Motor neuron (in vitro differentiated cells): ENCODE results near the gene IFT81. TPM values are rescaled to one million over a fixed set of nuclear protein-coding genes. Genes with fewer than 3 reads are reported as not detected.

Experiments
- ATAC-seq, 8 experiments: fragments of 200-7000 bp; cut with Tn5 transposase; replicated peaks in 6 of 8; 2 replicates each; pipeline ENCODE4 v1.8.0; 2021; ENCODE audit warnings: mild to moderate bottlenecking in 8 of 8, moderate library complexity in 8 of 8
- H3K27ac ChIP-seq, 2 donors: fragments of 250-450 bp; sonication (Bioruptor Pico); 2 replicates each; pipeline ENCODE4 v1.9.0; 2021; ENCODE audit warnings: antibody characterized with exemption in 2 of 2, mild to moderate bottlenecking in 2 of 2, moderate library complexity in 1 of 2
- H3K4me1 ChIP-seq, 2 donors: fragments of 250-450 bp; sonication (Bioruptor Pico); replicated peaks in 1 of 2; 2 replicates each; pipeline ENCODE4 v1.6.1; 2021; ENCODE audit warnings: antibody characterized with exemption in 2 of 2, mild to moderate bottlenecking in 2 of 2, moderate library complexity in 1 of 2
- H3K4me3 ChIP-seq, 5 donors: fragments of 250-450 bp; sonication (Bioruptor Pico); 2 replicates each; pipeline ENCODE4 v1.9.0; 2021; ENCODE audit warnings: antibody characterized with exemption in 5 of 5, mild to moderate bottlenecking in 5 of 5, moderate library complexity in 4 of 5
- WGBS, 10 experiments: fragments of 450-650 bp; shearing (Covaris generic); methylation state at CpG; one replicate each; pipeline ENCODE4 v1.0.0; 2022; 5-methylcytosine and 5-hydroxymethylcytosine counted together
- in situ Hi-C, 9 experiments: fragments of 400-800 bp; cut with MboI; loops; one replicate each; pipeline ENCODE4 v1.15.0; 2021; ENCODE audit warnings: low sequenced_read_pairs in 9 of 9, low pct_unique_long_range_greater_than_20kb in 2 of 9; ENCODE audit not compliant: unreplicated experiment in 9 of 9
- total RNA-seq, 8 experiments: library from RNA; unstranded; fragments of 300-600 nt; gene quantifications; 2 replicates each; pipeline versions ENCODE4 v1.2.3 to v1.2.4, GENCODE V29; 2022

IFT81 gene
- total RNA-seq, 8 experiments from 2014 or later: 5.3 to 51.5 (median 33.7) TPM

DNA sequence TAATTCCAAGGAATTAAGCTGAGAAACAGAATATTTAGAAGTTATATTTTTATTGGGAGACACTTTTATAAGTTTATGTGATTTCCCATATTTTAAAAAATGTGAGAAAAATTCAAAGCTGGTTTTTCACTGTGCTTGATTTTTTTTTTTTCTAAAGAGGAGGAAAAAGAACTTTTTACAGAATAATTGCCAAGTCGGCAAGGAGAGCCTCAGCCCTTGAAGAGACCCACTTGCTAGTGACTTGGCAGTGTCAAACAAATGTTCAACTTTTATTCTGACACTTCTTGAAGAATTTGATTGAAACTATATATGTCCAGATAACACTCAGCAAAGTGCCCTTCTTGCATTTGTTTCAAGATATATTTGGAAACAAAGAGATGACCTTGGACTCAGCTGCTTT, 104.6 kb downstream of the IFT81 start:
- Histone ChIP-seq H3K4me1 (peaks cover 1 to 7% of the 10 kb centered on the region in 2 donors), H3K27ac (no peak overlapping the region), H3K4me3 (no peak overlapping the region)
- 86 to 100% (median 100%) methylated on average over 1 of the region's 1 CpG; no CpG with 5 or more reads in 3 of the 10 experiments for WGBS, 10 experiments
- no peak for ATAC-seq
- in situ Hi-C loops: loop anchor here in 1 of 9 experiments (10.0 kb wide), 1 partner anchor 124 kb away; no protein-coding TSS in a partner anchor

DNA sequence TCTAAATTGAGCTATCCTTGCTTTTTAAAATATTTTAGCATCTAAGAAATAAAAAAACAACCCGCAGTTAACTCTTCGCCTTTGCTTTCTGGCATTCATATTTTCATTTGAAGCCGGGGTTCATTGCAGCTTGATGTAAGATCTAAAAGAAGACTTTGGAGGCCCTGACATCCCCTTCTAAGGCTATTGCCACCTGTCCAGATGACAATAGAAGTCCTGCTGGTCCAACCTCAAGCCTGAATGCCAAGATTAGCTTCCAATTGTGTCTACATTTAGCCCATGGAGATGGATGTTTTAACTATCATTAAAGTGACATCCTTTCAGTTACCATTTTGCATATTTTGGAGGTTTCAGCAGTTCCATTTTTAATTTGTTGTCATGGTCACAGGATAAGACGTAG, 105.3 kb downstream of the IFT81 start:
- H3K4me1 ChIP-seq: peaks cover 5 to 14% of the 10 kb centered on the region in 2 donors
- no peak overlapping the region for H3K27ac ChIP-seq
- 88 to 98% (median 92%) methylated on average over 4 of the region's 4 CpGs; no CpG with 5 or more reads in 3 of the 10 experiments for WGBS, 10 experiments
- in situ Hi-C loops: loop anchor here in 1 of 9 experiments (10.0 kb wide), 1 partner anchor 125 kb away; no protein-coding TSS in a partner anchor
- ATAC-seq: no peak
- H3K4me3 ChIP-seq: no peak overlapping the region

DNA sequence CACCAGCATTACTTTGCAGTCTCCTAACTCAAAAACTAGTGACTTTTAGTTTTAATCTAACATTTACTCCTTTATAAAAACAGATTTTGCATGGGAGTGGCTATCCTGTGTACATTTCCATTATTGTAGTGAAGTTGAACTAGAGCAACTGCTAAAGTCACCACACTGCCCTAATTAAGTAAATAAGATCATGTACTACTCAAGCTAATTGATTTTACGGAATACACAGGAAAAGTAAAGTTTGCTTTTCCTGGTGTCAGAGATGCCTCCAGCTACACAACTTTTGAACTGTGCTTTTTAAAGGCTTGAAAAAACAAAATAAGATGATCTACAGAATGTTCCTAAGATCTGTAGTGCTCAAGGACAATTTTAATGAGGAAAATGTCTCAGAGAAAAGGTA, 106.5 kb downstream of the IFT81 start:
- in situ Hi-C loops: no loop called here
- WGBS, 10 experiments: 57 to 100% (median 88%) methylated on average over 1 of the region's 1 CpG; no CpG with 5 or more reads in 3 of the 10 experiments
- H3K4me3 ChIP-seq: no peak overlapping the region

DNA sequence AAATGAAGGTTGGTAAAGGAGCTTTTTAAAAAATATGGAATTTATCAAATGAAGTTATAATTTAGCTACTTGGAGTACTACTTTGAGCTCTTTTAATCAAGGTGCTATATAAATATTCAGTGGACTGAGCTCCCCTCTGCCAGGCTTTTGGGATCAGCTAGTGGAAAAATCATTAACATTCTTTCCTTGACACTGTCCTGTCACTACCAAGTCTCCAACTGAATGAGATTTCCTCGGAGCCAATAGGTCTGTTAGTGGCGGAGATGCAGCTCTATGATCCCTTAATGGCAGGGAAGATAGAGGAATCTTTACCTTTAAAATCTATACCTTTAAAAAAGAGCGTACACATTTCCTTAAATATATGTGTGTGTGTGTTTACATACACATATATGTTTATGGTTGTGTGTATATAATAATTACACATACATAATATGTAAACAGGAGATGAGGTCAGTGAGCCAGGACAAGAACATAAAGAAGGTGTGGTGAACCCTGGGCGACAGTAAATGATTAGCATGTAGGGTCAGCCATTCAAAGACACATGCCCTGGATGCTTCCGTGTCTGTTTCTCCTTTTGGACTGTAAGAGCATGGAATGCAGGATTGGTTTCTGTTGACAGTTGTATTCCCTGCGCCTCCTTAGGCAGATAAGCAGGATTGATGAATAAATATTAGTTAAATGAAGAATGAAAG, 109.2 kb downstream of the IFT81 start:
- Histone ChIP-seq H3K4me3 (no peak overlapping the region), H3K4me1 (peaks cover 5 to 15% of the 10 kb centered on the region in 2 donors), H3K27ac (no peak overlapping the region)
- 59 to 100% (median 73%) methylated on average over 1 to 4 of the region's 6 CpGs for WGBS, 10 experiments
- ATAC-seq: peak in 3 of 8 experiments; percentile 21 to 31 (median 26)
- in situ Hi-C loops: no loop called here

More for the DNA sequence above, 106.5 kb downstream of the IFT81 start:
- Histone ChIP-seq H3K27ac (no peak overlapping the region), H3K4me1 (peaks cover 5 to 15% of the 10 kb centered on the region in 2 donors)
- no peak for ATAC-seq

DNA sequence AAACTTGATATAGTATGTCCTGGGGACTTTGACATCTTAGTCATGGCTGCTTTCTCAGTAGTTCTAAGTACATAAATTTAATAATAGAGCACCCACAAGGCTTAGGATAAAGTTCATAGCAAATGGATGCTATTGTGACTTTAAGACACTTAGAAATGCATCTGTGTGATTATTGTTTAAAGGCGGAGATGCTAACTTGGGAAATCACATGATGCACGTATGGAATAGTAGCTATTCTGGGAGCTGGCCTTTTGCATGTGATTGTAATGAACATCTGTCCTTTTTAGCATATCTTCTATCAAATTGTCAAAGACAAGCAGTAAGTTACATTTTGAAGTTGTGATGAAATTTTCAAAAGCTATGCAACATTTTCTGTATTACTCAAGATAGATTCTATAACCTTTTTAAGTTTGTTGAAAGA, 110.2 kb downstream of the IFT81 start:
- Histone ChIP-seq H3K4me1 (peaks cover 5 to 15% of the 10 kb centered on the region in 2 donors), H3K4me3 (no peak overlapping the region), H3K27ac (no peak overlapping the region)
- in situ Hi-C loops: no loop called here
- WGBS, 10 experiments: 0 to 100% (median 46%) methylated on average over 1 to 2 of the region's 2 CpGs
- peak in 3 of 8 experiments; percentile 85 to 88 (median 86) for ATAC-seq

DNA sequence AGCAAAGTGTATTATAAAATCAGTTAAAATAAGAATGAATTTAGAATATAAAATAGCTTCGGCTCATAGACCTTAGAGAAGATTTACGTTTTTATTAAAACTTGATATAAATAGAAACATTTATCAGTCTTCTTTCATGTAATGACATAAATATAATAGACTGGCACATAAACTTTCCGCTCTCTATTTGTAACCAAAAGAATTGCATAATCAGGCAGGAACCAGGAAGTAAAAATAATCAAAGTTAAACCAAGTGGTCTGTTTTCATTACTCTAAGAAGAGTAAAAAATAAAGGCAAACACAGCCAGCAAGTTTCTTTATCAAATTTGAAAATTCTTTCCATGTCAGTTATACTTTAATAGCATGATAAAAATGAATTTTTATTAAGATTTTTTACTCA, 110.6 kb downstream of the IFT81 start:
- in situ Hi-C loops: no loop called here
- H3K27ac ChIP-seq: no peak overlapping the region
- 3 to 100% (median 79%) methylated on average over 2 to 3 of the region's 3 CpGs for WGBS, 10 experiments
- peaks cover 5 to 15% of the 10 kb centered on the region in 2 donors for H3K4me1 ChIP-seq
- peak in 3 of 8 experiments; percentile 13 to 59 (median 47) for ATAC-seq
- H3K4me3 ChIP-seq: no peak overlapping the region

DNA sequence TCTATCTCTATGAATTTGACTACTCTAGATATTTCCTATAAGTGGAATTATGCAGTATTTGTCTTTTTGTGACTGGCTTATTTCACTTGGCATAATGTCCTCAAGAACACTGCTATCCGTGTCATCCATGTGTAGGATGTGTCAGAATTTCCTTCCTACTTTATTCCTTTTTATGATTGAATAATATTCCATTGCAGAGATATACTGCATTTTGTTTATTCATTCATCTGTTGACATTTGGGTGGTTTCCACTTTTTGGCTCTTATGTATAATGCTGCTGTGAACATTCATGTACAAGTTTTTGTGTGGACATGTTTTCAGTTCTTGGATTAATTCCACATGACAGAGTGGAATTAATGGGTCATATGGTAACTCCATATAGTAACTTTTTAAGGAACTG, 111.2 kb downstream of the IFT81 start:
- in situ Hi-C loops: no loop called here
- ATAC-seq: no peak
- peaks cover 5 to 15% of the 10 kb centered on the region in 2 donors for H3K4me1 ChIP-seq
- 0 to 100% (median 76%) methylated on average over 1 of the region's 1 CpG; no CpG with 5 or more reads in 2 of the 10 experiments for WGBS, 10 experiments
- no peak overlapping the region for H3K27ac ChIP-seq
- H3K4me3 ChIP-seq: no peak overlapping the region

DNA sequence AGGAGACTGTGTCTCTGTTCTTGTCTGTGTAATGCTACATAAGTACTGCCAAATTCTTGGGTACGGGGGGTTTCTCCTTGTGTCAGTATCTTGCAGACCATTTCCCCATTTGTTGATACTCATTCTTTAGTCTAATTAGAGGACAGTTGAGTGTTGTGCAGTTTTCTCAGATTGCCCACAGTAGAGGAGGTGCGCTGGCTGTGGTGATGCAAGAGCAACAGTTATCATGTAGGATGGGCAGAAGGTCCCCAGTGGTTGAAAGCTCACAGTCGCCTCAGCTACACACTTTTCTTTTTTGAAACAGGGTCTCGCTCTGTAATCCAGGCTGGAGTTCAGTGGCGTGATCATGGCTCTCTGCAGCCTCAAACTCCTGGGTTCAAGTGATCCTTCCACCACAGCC, 119.1 kb downstream of the IFT81 start:
- Histone ChIP-seq H3K4me3 (no peak overlapping the region), H3K27ac (no peak overlapping the region), H3K4me1 (peaks cover 0 to 5% of the 10 kb centered on the region in 2 donors)
- WGBS, 10 experiments: 80 to 100% (median 100%) methylated on average over 1 to 4 of the region's 5 CpGs; no CpG with 5 or more reads in 1 of the 10 experiments
- no peak for ATAC-seq
- in situ Hi-C loops: no loop called here

DNA sequence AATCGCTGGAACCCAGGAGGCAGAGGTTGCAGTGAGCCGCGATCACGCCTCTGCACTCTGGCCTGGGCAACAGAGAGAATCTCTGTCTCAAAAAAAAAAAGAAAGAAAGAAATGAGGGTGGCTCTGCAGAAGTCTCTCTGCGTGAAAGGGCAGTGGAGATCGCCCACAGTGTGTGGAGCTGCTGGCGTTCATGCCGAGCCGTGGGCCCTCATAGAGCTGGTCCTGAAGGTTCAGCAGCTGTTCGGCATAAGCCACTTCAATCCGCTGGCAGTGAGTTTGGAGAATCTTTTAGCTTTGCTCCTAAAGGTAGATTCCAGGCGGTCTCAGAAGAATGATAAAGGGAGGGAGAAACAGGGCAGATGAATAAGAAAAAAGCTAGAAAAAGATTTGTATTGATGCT, 120.2 kb downstream of the IFT81 start:
- Histone ChIP-seq H3K4me3 (no peak overlapping the region), H3K27ac (no peak overlapping the region), H3K4me1 (peaks cover 0 to 5% of the 10 kb centered on the region in 2 donors)
- no peak for ATAC-seq
- 80 to 100% (median 83%) methylated on average over 1 to 6 of the region's 12 CpGs; no CpG with 5 or more reads in 1 of the 10 experiments for WGBS, 10 experiments
- in situ Hi-C loops: no loop called here

DNA sequence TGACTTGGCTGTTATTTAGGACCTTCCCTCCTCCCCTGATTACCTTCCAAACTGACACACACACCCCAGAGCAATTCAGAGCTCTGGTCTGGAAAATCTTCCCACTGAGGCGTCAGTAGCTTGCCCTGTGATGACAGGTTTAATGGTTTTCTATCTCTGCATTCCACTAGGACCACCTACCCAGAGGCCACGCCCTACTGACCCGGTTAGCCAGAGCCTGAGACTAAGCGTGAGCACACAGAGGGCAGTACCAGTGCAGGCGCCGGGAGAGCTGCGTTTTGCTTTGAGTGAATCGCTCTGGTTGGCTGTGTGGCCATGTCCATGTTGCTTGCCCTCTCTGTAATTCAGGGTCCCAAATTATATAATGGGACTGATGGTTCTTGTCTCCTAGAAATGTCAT, 120.7 kb downstream of the IFT81 start:
- 58 to 100% (median 80%) methylated on average over 1 to 7 of the region's 8 CpGs; no CpG with 5 or more reads in 4 of the 10 experiments for WGBS, 10 experiments
- Histone ChIP-seq H3K27ac (no peak overlapping the region), H3K4me1 (peaks cover 0 to 5% of the 10 kb centered on the region in 2 donors), H3K4me3 (no peak overlapping the region)
- peak in 1 of 8 experiments; percentile 43 for ATAC-seq
- in situ Hi-C loops: no loop called here

DNA sequence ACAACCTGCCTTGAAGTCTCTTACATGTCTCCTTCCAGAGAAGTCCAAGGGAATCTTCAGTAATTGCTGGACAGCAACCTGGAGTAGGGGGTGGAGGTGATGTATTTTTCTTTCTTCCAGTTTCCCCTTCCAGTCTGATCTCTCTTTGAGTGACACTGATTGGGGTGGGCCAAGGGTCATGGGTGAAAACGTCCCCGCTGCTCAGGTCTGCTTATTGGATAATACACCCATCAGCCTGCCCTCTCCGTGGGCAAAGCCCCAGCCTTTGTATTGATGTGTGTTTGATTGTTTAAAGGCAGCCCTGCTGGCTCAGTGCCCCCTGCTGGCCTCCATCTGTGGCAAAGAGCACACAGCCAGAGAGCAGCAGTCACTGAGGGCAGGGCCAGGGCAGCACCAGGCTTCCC, 121.2 kb downstream of the IFT81 start:
- Histone ChIP-seq H3K4me1 (peaks cover 0 to 5% of the 10 kb centered on the region in 2 donors), H3K4me3 (no peak overlapping the region), H3K27ac (no peak overlapping the region)
- in situ Hi-C loops: no loop called here
- 37 to 90% (median 78%) methylated on average over 2 to 3 of the region's 3 CpGs; no CpG with 5 or more reads in 4 of the 10 experiments for WGBS, 10 experiments
- peak in 3 of 8 experiments; percentile 50 to 82 (median 75) for ATAC-seq

DNA sequence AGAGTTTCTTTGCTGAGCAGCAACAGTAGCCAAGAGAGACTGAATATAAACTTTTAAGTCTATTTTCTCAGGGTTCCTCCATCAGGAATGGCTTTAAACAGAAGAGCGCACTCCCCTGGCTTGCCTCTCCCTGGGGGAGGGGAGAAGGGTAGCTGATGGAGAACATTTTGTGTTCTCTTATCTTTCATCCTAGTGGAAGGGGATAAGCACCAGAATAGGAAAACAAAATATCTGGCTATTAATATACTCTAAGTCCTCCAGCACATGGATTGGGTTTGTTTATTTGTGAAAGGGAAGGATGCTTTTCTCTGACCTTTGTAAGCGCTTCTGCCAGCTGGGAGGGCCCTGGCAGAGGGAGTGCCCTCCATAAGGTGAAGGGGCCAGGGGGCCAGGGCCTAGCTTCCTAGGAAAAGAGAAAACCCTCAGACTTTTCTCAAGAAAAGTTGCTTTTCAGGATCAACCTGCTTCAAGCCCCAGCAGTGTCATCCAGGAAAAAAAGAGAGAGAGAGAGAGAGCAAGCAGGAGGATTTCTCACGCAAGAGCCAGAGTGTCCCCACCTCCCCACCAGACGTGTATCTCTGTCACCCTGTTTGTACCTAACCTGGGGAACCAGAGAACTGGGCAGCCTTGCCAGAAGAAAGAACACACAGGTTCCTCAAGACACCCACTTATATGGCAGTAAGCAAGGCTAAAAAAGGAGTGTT, 122.6 kb downstream of the IFT81 start:
- 80 to 100% (median 90%) methylated on average over 1 to 2 of the region's 4 CpGs; no CpG with 5 or more reads in 4 of the 10 experiments for WGBS, 10 experiments
- in situ Hi-C loops: no loop called here
- H3K4me3 ChIP-seq: no peak overlapping the region
- peaks cover 0 to 5% of the 10 kb centered on the region in 2 donors for H3K4me1 ChIP-seq
- no peak overlapping the region for H3K27ac ChIP-seq
- peak in 2 of 8 experiments; percentile 7 to 73 for ATAC-seq
